Neural progenitor cell (in vitro differentiated cells): ENCODE measurements around the gene MYRFL. TPM values are rescaled to one million over a fixed set of nuclear protein-coding genes. Genes with fewer than 3 reads are reported as not detected.
A peak's percentile ranks its signal among the peaks of the same experiment; 100 is the strongest.

Experiments
- DNase-seq: peaks from one replicate; pipeline ENCODE4 v3.0.0-alpha.2; 2016; ENCODE audit warnings: low spot score
- H2AFZ ChIP-seq: fragments of 200-600 bp; sonication (generic); replicated peaks from 2 replicates; pipeline ENCODE4 v1.6.1; 2016; ENCODE audit warnings: antibody characterized with exemption
- H3F3A ChIP-seq: fragments of 200-600 bp; sonication (generic); 2 replicates; pipeline ENCODE4 v1.6.1; 2016; ENCODE audit warnings: antibody characterized with exemption, low read depth
- H3K27ac ChIP-seq: fragments of 200-600 bp; sonication (generic); 2 replicates; pipeline ENCODE4 v1.5.1; 2016; ENCODE audit warnings: mild to moderate bottlenecking
- H3K27me3 ChIP-seq: fragments of 200-600 bp; sonication (generic); 2 replicates; pipeline ENCODE4 v1.6.1; 2016; ENCODE audit warnings: mild to moderate bottlenecking, moderate library complexity
- H3K36me3 ChIP-seq: fragments of 200-600 bp; sonication (generic); 2 replicates; pipeline ENCODE4 v1.5.1; 2016
- H3K4me1 ChIP-seq: fragments of 200-600 bp; sonication (generic); 2 replicates; pipeline ENCODE4 v1.6.1; 2016; ENCODE audit warnings: mixed run types
- H3K4me2 ChIP-seq: fragments of 200-600 bp; sonication (generic); 2 replicates; pipeline ENCODE4 v1.6.1; 2016
- H3K4me3 ChIP-seq: fragments of 200-600 bp; sonication (generic); 2 replicates; pipeline ENCODE4 v1.5.1; 2016
- H3K79me2 ChIP-seq: fragments of 200-600 bp; sonication (generic); 2 replicates; pipeline ENCODE4 v1.6.1; 2016; ENCODE audit warnings: low read depth
- H3K9ac ChIP-seq: fragments of 200-600 bp; sonication (generic); 2 replicates; pipeline ENCODE4 v1.6.1; 2016
- H3K9me3 ChIP-seq: fragments of 200-600 bp; sonication (generic); 2 replicates; pipeline ENCODE4 v1.5.1; 2016; ENCODE audit warnings: low read depth
- H4K20me1 ChIP-seq: fragments of 200-600 bp; sonication (generic); 2 replicates; pipeline ENCODE4 v1.6.1; 2016; ENCODE audit warnings: low read depth
- H3K27ac Mint-ChIP-seq: 3 replicates; pipeline ENCODE4 v1.8.0; 2021; ENCODE audit warnings: mixed read lengths
- H3K27me3 Mint-ChIP-seq: 2 replicates; pipeline ENCODE4 v1.8.0; 2022; ENCODE audit warnings: low read depth, mild to moderate bottlenecking, inconsistent platforms, moderate library complexity, mixed read lengths; ENCODE audit not compliant: insufficient read depth
- H3K36me3 Mint-ChIP-seq: 3 replicates; pipeline ENCODE4 v1.8.0; 2021; ENCODE audit warnings: mixed read lengths
- H3K4me1 Mint-ChIP-seq: 3 replicates; pipeline ENCODE4 v1.8.0; 2021; ENCODE audit warnings: mixed read lengths
- H3K4me3 Mint-ChIP-seq: 3 replicates; pipeline ENCODE4 v1.8.0; 2021; ENCODE audit warnings: mild to moderate bottlenecking, moderate library complexity, mixed read lengths
- H3K9me3 Mint-ChIP-seq: 3 replicates; pipeline ENCODE4 v1.8.0; 2020; ENCODE audit warnings: mixed read lengths
- CTCF ChIP-seq: fragments of 200-600 bp; sonication (generic); IDR thresholded peaks from 2 replicates; pipeline ENCODE4 v1.5.1; 2017; ENCODE audit warnings: antibody characterized with exemption, mild to moderate bottlenecking
- EZH2 ChIP-seq: fragments of 200-600 bp; sonication (generic); IDR thresholded peaks from 2 replicates; pipeline ENCODE4 v1.6.1; 2017; ENCODE audit warnings: antibody characterized with exemption, mild to moderate bottlenecking, moderate library complexity
- EZH2phosphoT487 ChIP-seq: fragments of 200-600 bp; sonication (generic); IDR thresholded peaks from 2 replicates; pipeline ENCODE4 v1.6.1; 2017; ENCODE audit warnings: antibody characterized with exemption
- total RNA-seq: library from RNA; depleted of rRNA; stranded (reverse); fragments of >200 nt; gene quantifications from 2 replicates; pipeline ENCODE4 v1.2.3, GENCODE V29; 2015; ENCODE audit warnings: low replicate concordance

MYRFL gene
- total RNA-seq, 1 donor from 2014 or later: not detected

- H3K36me3 ChIP-seq: no peaks in the 10 kb centered on the region
- H3K36me3 Mint-ChIP-seq: no peaks in the 10 kb centered on the region
- no peak overlapping the region for H3K9ac ChIP-seq
- no peak overlapping the region for H3K4me3 ChIP-seq
- H3K27ac Mint-ChIP-seq: no peak overlapping the region
- no peaks in the 10 kb centered on the region for H4K20me1 ChIP-seq
- no peak overlapping the region for H3K4me2 ChIP-seq
- no peaks in the 10 kb centered on the region for H3K79me2 ChIP-seq
- peaks cover 2% of the 10 kb centered on the region for H3K9me3 Mint-ChIP-seq
- H3K4me1 ChIP-seq: peaks cover 10% of the 10 kb centered on the region
- no peaks in the 10 kb centered on the region for H3K27me3 ChIP-seq
- peak; percentile 16 for DNase-seq
- no peak overlapping the region for H2AFZ ChIP-seq
- H3F3A ChIP-seq: peaks cover 6% of the 10 kb centered on the region
- no peak overlapping the region for H3K4me3 Mint-ChIP-seq
- no peak overlapping the region for H3K27ac ChIP-seq
- H3K27me3 Mint-ChIP-seq: no peaks in the 10 kb centered on the region
- H3K9me3 ChIP-seq: no peaks in the 10 kb centered on the region
- TF ChIP-seq EZH2 (no peak), EZH2phosphoT487 (no peak), CTCF (no peak)
- peaks cover 27% of the 10 kb centered on the region for H3K4me1 Mint-ChIP-seq
Measured at GRCh38 chr12:69904777-69905176, 79.8 kb downstream of the MYRFL start.

- H3K4me3 Mint-ChIP-seq: no peak overlapping the region
- Histone ChIP-seq H3K9ac (no peak overlapping the region), H3K4me1 (peaks cover 20% of the 10 kb centered on the region), H3F3A (peaks cover 9% of the 10 kb centered on the region), H2AFZ (no peak overlapping the region), H3K36me3 (no peaks in the 10 kb centered on the region), H3K27ac (no peak overlapping the region), H3K79me2 (no peaks in the 10 kb centered on the region), H3K27me3 (no peaks in the 10 kb centered on the region), H3K4me3 (no peak overlapping the region), H3K9me3 (no peaks in the 10 kb centered on the region), H3K4me2 (no peak overlapping the region), H4K20me1 (no peaks in the 10 kb centered on the region)
- peaks cover 28% of the 10 kb centered on the region for H3K4me1 Mint-ChIP-seq
- H3K36me3 Mint-ChIP-seq: no peaks in the 10 kb centered on the region
- no peaks in the 10 kb centered on the region for H3K27me3 Mint-ChIP-seq
- no peak for DNase-seq
- H3K27ac Mint-ChIP-seq: no peak overlapping the region
- no peak for TF ChIP-seq EZH2
- no peak for TF ChIP-seq EZH2phosphoT487
- no peak for TF ChIP-seq CTCF
- H3K9me3 Mint-ChIP-seq: peaks cover 2% of the 10 kb centered on the region
Measured at GRCh38 chr12:69905801-69906200, 80.8 kb downstream of the MYRFL start.

GRCh38 chr12:69906411-69907216 lies 81.6 kb downstream of the MYRFL start:
- no peak for DNase-seq
- no peaks in the 10 kb centered on the region for H3K36me3 Mint-ChIP-seq
- no peak overlapping the region for H3K4me2 ChIP-seq
- H3K4me3 ChIP-seq: no peak overlapping the region
- no peaks in the 10 kb centered on the region for H3K36me3 ChIP-seq
- peaks cover 28% of the 10 kb centered on the region for H3K4me1 Mint-ChIP-seq
- H3K27me3 ChIP-seq: no peaks in the 10 kb centered on the region
- TF ChIP-seq EZH2phosphoT487 (no peak), EZH2 (no peak), CTCF (no peak)
- H4K20me1 ChIP-seq: no peaks in the 10 kb centered on the region
- no peaks in the 10 kb centered on the region for H3K9me3 ChIP-seq
- H3K27ac ChIP-seq: no peak overlapping the region
- no peak overlapping the region for H3K27ac Mint-ChIP-seq
- H3K4me3 Mint-ChIP-seq: no peak overlapping the region
- H3K9me3 Mint-ChIP-seq: peaks cover 2% of the 10 kb centered on the region
- H3F3A ChIP-seq: peaks cover 15% of the 10 kb centered on the region
- H3K79me2 ChIP-seq: no peaks in the 10 kb centered on the region
- H3K9ac ChIP-seq: no peak overlapping the region
- no peaks in the 10 kb centered on the region for H3K27me3 Mint-ChIP-seq
- no peak overlapping the region for H2AFZ ChIP-seq
- H3K4me1 ChIP-seq: peaks cover 20% of the 10 kb centered on the region
